NCI-H2227 (cell line): Measurements from ENCODE around the gene RPL15.
A peak's percentile ranks its signal among the peaks of the same experiment; 100 is the strongest.
"Not testable (repeated sequence)": the region's sequence is repeated elsewhere in the genome, so short reads cannot be mapped to it uniquely, and the experiment has no call there.

ENCODE experiments used
- DNase-seq: peaks from one replicate; lab custom pipeline; 2025; ENCODE audit not compliant: unreplicated experiment; lab: John Stamatoyannopoulos, UW

Gene RPL15

GRCh38 chr3:23916886-23917678 lies at the start of gene RPL15, which contains the start of gene NKIRAS1:
RPL15 (plus strand) TSS chr3:23917132; CDS start chr3:23917860, 728 bp downstream.
NKIRAS1 (minus strand) TSS chr3:23916990; CDS start chr3:23910904, 6,086 bp downstream.
- DNase-seq: peak; percentile 94

DNA sequence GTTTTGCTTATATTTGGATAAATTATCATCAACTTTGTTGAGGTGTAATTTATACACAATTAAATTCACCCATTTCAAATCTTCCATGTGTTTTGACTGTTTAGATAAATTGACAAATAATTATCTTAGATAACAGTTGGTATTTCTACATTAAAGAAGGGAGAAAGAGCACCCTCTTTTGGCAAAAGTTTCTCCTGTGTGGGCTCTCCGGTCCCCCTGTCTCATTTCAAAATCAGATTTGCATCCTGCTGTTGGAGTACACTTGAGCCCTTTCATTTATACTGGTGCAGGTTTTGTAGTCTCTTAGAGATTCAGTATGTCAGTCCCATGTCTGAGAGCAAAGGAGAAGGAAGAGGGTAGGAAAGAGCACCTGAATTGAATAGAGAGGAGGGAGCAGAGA lies 49.5 kb upstream of the RPL15 start:
- no peak for DNase-seq

DNA sequence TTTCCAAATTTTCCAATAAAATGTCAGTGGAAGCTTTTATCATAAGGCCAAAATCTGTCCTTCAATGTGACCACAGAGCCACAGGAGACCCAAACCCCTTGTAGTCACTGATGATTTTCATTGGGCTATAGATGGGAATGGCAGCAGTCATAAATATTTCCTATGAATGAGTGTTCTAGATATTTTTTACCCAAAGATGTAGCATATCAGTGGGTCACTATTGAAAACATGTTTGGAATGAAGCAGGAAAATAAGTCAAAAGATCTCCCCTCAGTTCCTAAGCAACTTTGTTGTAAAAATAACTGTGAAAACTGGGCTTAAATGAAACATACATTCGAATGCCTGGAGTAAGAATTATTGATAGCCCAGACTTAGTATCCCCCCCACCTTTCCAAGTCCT lies 49.1 kb upstream of the RPL15 start:
- DNase-seq: no peak

GRCh38 chr3:23869977-23870662 lies 46.8 kb upstream of the RPL15 start:
- no peak for DNase-seq

DNA sequence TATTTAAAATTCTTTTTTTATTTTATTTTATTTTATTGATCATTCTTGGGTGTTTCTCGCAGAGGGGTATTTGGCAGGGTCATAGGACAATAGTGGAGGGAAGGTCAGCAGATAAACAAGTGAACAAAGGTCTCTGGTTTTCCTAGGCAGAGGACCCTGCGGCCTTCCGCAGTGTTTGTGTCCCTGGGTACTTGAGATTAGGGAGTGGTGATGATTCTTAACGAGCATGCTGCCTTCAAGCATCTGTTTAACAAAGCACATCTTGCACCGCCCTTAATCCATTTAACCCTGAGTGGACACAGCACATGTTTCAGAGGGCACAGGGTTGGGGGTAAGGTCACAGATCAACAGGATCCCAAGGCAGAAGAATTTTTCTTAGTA lies 46.3 kb upstream of the RPL15 start:
- DNase-seq: not testable (repeated sequence)

- DNase-seq: not testable (repeated sequence)
Measured at GRCh38 chr3:23871361-23871760, 45.6 kb upstream of the RPL15 start.

GRCh38 chr3:23872330-23872729 lies 44.6 kb upstream of the RPL15 start:
- no peak for DNase-seq

- no peak for DNase-seq
Measured at GRCh38 chr3:23873941-23874340, 43.0 kb upstream of the RPL15 start.

DNA sequence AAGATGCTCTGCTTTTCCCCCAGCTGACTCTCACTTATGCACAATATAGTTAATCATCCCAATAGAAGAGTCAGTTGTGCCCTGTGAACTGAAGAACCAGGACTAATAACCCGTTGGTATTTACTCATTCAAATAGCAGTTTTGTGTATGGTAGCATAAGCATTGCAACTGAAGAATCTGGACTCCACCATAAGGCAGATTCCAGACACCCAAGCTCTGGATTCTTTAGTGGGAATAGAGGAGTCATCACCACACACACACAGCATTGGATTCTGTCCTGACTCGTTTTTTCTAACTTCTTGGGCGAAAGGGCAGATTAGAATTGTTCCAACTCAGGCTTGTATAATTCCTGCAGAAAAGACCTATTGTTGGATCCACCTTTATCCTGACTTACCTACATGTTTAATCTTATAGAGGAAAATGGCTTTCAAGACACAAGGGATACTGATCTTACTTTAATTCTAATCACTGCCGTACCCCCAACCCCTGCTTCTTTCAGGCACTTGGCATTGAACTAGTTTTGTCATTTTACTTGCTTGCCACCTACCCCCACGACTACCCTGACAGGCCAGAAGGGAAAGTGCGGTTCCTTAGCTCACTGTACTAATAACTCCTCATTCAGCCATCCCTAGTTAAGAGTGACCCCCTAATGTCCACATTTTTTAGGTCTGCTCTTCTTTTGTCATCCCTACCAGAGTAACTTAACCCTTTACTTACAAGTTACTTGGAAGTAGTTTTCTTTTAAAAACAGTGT lies 42.4 kb upstream of the RPL15 start:
- DNase-seq: no peak

GRCh38 chr3:23875113-23875725 lies 41.7 kb upstream of the RPL15 start:
- no peak for DNase-seq

DNA sequence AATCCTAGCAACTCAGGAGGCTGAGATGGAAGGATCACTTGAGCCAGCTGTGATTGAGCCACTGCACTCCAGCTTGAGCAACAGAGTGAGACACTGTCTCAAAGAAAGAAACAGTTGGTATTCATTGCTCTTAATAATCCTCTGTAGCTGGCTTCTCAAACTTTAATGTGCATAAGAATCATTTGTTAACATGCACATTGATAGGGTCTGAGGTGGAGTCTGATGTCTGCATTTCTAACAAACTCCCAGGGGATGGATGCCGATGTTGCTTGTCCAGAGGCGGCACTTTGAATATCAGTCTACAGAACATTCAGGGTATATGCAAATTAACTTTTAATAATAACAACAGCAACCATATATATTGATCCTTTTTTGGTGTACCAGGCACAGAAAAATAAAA lies 40.0 kb upstream of the RPL15 start:
- DNase-seq: no peak

DNA sequence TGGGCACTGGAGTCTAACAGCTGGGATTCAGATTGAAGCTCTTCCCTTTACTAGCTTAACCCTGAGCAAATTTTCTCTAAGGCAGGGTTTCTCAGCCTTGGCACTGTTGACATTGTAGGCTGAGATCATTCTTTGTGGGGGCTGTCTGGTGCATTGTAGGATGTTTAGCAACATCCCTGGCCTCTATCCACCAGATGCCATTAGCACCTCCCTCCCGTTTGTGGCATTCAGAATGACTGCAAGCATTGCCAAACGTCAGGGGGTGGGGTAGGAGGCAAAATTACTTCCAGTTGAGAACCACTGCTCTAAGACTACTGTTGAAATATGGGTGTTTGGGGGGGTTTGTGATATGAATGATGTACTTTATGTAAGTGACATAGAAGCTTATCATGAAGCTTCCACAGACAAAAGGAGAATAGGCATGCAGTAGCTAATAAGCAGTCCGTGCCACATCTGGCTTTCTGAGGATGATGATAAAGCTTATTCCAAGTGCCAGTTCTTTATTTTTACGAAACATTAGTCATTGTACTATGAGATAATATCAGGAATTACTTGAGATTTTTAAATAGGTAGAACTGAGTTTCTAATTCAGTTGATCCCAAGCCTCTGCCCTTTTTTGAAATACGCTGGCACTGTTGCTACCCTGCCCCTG lies 39.5 kb upstream of the RPL15 start:
- no peak for DNase-seq

- DNase-seq: no peak
Measured at GRCh38 chr3:23879485-23879884, 37.4 kb upstream of the RPL15 start.

GRCh38 chr3:23880703-23881339 lies 36.1 kb upstream of the RPL15 start:
- DNase-seq: no peak

- DNase-seq: not testable (repeated sequence)
Measured at GRCh38 chr3:23881993-23882392, 34.9 kb upstream of the RPL15 start.

- DNase-seq: no peak
Measured at GRCh38 chr3:23882487-23882918, 34.4 kb upstream of the RPL15 start.

- DNase-seq: no peak
Measured at GRCh38 chr3:23884481-23884880, 32.5 kb upstream of the RPL15 start.

DNA sequence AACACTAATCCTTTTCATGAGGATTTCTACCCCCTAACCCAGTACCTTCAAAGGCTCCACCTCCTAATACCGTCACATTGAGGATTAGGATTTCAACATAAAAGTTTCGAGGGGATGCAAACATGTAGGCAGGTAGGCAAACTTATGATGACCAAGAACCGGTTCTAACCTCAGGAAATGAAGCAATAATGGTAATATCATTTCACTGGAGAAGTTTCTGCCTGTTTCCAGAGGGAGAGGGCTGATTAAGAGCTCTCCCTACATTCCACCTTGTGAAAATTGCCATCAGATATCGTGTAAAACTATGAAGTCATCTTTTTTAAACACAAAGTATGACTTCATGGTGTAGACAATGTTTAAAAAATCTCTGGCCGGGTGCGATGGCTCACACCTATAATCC lies 31.7 kb upstream of the RPL15 start:
- no peak for DNase-seq

- no peak for DNase-seq
Measured at GRCh38 chr3:23886311-23886710, 30.6 kb upstream of the RPL15 start.

DNA sequence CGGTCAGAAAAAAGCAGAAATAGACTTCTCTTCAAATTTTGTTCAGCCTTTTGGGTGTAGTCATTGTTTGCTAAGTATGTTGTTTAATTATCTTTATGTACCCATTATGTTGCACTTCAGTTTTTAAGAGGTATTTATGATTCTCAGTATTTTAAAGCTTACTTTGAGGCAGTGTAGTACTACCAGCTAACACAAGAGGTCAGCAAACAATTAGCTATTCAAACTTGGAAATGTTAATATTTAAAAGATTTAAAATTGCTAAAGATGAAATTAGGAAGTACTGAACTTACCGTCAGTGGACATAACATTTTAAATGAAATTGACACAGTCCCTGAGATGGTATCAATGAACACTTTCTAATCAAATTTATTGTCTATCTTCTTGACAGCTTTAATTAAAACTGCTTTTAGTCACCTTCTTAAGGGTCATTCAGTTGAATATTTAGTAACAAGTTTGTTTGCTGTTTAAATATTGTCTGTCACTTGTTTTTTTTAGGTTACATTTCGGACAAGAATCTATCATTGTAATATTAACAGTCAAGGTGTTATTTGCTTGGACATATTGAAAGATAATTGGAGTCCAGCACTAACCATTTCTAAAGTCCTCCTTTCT lies 28.2 kb upstream of the RPL15 start:
- DNase-seq: peak; percentile 1
